ENCODE measurements around the gene HRC. TPM values are rescaled to one million over a fixed set of nuclear protein-coding genes. Genes with fewer than 3 reads are reported as not detected.

The HRC gene
- total RNA-seq, 1 experiment from 2014 or later, result not detected

GRCh38 chr19:49116544-49116943 lies 38.7 kb downstream of the HRC start:
- no peak for DNase-seq (ENCODE audit: low read depth)

GRCh38 chr19:49114630-49115363 lies 40.4 kb downstream of the HRC start:
- DNase-seq (ENCODE audit: low read depth), result peak; percentile 53

GRCh38 chr19:49113762-49114629 lies 41.2 kb downstream of the HRC start, which contains the start of gene LIN7B:
Gene LIN7B, plus strand, starts transcription at chr19:49114370. Its CDS starts 35 bp downstream, at chr19:49114405.
- DNase-seq (ENCODE audit: low read depth), result peak; percentile 87

GRCh38 chr19:49111218-49111998 lies 43.8 kb downstream of the HRC start:
- DNase-seq (ENCODE audit: low read depth), result no peak

GRCh38 chr19:49110567-49110966 lies 44.6 kb downstream of the HRC start:
- no peak for DNase-seq (ENCODE audit: low read depth)

GRCh38 chr19:49109569-49110233 lies 45.5 kb downstream of the HRC start:
- no peak for DNase-seq (ENCODE audit: low read depth)

- no peak for DNase-seq (ENCODE audit: low read depth)
These were observed 46.1 kb downstream of the HRC start for GRCh38 chr19:49109051-49109450.

GRCh38 chr19:49107625-49108459 lies 47.4 kb downstream of the HRC start:
- DNase-seq (ENCODE audit: low read depth), result no peak

GRCh38 chr19:49106648-49107135 lies 48.5 kb downstream of the HRC start:
- peak; percentile 58 for DNase-seq (ENCODE audit: low read depth)

- no peak for DNase-seq (ENCODE audit: low read depth)
These were observed 50.8 kb downstream of the HRC start for GRCh38 chr19:49104229-49104864.

- DNase-seq (ENCODE audit: low read depth), result no peak
These were observed 51.7 kb downstream of the HRC start for GRCh38 chr19:49103331-49104085.

- no peak for DNase-seq (ENCODE audit: low read depth)
These were observed 52.9 kb downstream of the HRC start for GRCh38 chr19:49102303-49102702.

Other genes with a start within 250 kb of the HRC start
- gene DHDH, start 221.7 kb downstream of the HRC start, total RNA-seq (2014; rRNA removed; shearing (Covaris generic)), result not detected in 2 replicates
- gene BAX, start 200.5 kb downstream of the HRC start, total RNA-seq (2014; rRNA removed; shearing (Covaris generic)), result 43.7 and 54.2 TPM in 2 replicates
- 754 and 855 TPM in 2 replicates for gene FTL, start 190.1 kb downstream of the HRC start, total RNA-seq (2014; rRNA removed; shearing (Covaris generic))
- 19.2 and 36.8 TPM in 2 replicates for gene GYS1, start 162.1 kb downstream of the HRC start, total RNA-seq (2014; rRNA removed; shearing (Covaris generic))
- 550 and 590 TPM in 2 replicates for gene RUVBL2, start 161.5 kb downstream of the HRC start, total RNA-seq (2014; rRNA removed; shearing (Covaris generic))
- 0.60 and 4.0 TPM in 2 replicates for gene LHB, start 138.3 kb downstream of the HRC start, total RNA-seq (2014; rRNA removed; shearing (Covaris generic))
- gene CGB3, start 131.1 kb downstream of the HRC start, total RNA-seq (2014; rRNA removed; shearing (Covaris generic)), result 5.3 and 11.9 TPM in 2 replicates
- gene CGB2, start 123.5 kb downstream of the HRC start, total RNA-seq (2014; rRNA removed; shearing (Covaris generic)), result 2.2 TPM in 1 of 2 replicates, not detected in the other
- not detected in 2 replicates for gene CGB1, start 118.5 kb downstream of the HRC start, total RNA-seq (2014; rRNA removed; shearing (Covaris generic))
- 22.0 and 35.7 TPM in 2 replicates for gene CGB5, start 111.5 kb downstream of the HRC start, total RNA-seq (2014; rRNA removed; shearing (Covaris generic))
- gene CGB8, start 106.3 kb downstream of the HRC start, total RNA-seq (2014; rRNA removed; shearing (Covaris generic)), result 27.8 and 31.4 TPM in 2 replicates
- 4.3 and 6.8 TPM in 2 replicates for gene CGB7, start 97.6 kb downstream of the HRC start, total RNA-seq (2014; rRNA removed; shearing (Covaris generic))
- not detected in 2 replicates for gene NTF4, start 90.6 kb downstream of the HRC start, total RNA-seq (2014; rRNA removed; shearing (Covaris generic))
- gene KCNA7, start 82.7 kb downstream of the HRC start, total RNA-seq (2014; rRNA removed; shearing (Covaris generic)), result not detected in 2 replicates
- 179 and 191 TPM in 2 replicates for gene SNRNP70, start 69.9 kb downstream of the HRC start, total RNA-seq (2014; rRNA removed; shearing (Covaris generic))
- 6.7 and 7.2 TPM in 2 replicates for gene LIN7B, start 41.0 kb downstream of the HRC start, total RNA-seq (2014; rRNA removed; shearing (Covaris generic))
- gene C19orf73, start 36.3 kb downstream of the HRC start, total RNA-seq (2014; rRNA removed; shearing (Covaris generic)), result 2.3 and 2.6 TPM in 2 replicates
- 5.4 and 10.4 TPM in 2 replicates for gene PPFIA3, start 35.9 kb downstream of the HRC start, total RNA-seq (2014; rRNA removed; shearing (Covaris generic))
- gene TRPM4, start 2.4 kb upstream of the HRC start, total RNA-seq (2014; rRNA removed; shearing (Covaris generic)), result 2.1 and 31.7 TPM in 2 replicates
- gene SLC6A16, start 169.8 kb upstream of the HRC start, total RNA-seq (2014; rRNA removed; shearing (Covaris generic)), result not detected in 2 replicates
- gene CD37, start 180.0 kb upstream of the HRC start, total RNA-seq (2014; rRNA removed; shearing (Covaris generic)), result not detected in 2 replicates
- gene TEAD2, start 207.0 kb upstream of the HRC start, total RNA-seq (2014; rRNA removed; shearing (Covaris generic)), result 29.0 and 31.0 TPM in 2 replicates
- 0.17 TPM in 1 of 2 replicates, not detected in the other for gene DKKL1, start 208.5 kb upstream of the HRC start, total RNA-seq (2014; rRNA removed; shearing (Covaris generic))
- gene KASH5, start 232.9 kb upstream of the HRC start, total RNA-seq (2014; rRNA removed; shearing (Covaris generic)), result not detected in 2 replicates